ENCODE measurements around the gene CDH13.

Gene CDH13

GRCh38 chr16:83723244-83723643 is 1096.5 kb downstream of the CDH13 start:
- DNase-seq (ENCODE audit: low read depth): no peak

GRCh38 chr16:83723901-83724300 is 1097.1 kb downstream of the CDH13 start:
- DNase-seq (ENCODE audit: low read depth): no peak

GRCh38 chr16:83724585-83724984 is 1097.8 kb downstream of the CDH13 start:
- DNase-seq (ENCODE audit: low read depth): no peak

DNA sequence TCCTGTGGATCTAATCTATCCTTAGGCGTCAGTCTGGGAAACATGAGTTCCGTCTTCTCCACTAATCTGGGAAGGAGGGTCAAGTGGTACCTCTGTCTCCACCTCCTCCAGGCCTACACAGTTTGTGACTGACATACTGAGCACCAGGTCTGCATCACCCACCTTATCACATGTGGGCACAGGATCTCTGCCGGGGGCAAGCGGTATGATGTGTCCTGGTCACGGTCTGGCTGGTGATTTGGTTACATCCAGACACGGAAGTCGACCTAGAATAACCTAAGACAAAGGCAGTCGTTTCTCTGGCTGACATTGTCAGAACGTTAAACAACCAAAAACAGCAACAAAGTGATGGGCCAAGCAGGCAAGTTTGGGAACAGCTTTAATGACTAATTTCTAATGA is 1098.5 kb downstream of the CDH13 start:
- DNase-seq (ENCODE audit: low read depth): no peak

GRCh38 chr16:83727018-83727417 is 1100.2 kb downstream of the CDH13 start:
- DNase-seq (ENCODE audit: low read depth): no peak

- no peak for DNase-seq (ENCODE audit: low read depth)
These were observed 1101.1 kb downstream of the CDH13 start for GRCh38 chr16:83727751-83728352.

DNA sequence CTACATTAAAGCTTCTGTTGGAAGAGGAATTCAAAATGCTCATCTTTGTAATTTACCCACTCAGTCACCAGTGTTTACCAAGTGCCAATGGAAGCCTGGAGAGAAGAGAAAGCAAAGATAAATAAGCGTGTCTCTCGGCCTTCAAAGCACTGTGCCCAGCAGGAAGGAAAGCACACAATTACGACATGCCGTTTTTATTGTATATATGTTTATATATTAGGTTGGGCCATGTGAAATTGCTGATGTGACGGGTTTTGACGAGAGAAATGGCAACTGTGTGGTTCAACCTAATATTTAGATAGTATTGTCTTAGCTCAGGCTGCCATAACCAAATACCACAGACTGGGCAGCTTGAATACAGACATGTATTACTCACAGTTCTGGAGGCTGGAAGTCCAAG is 1101.7 kb downstream of the CDH13 start:
- DNase-seq (ENCODE audit: low read depth): no peak

- DNase-seq (ENCODE audit: low read depth): no peak
These were observed 1104.0 kb downstream of the CDH13 start for GRCh38 chr16:83730812-83731211.

DNA sequence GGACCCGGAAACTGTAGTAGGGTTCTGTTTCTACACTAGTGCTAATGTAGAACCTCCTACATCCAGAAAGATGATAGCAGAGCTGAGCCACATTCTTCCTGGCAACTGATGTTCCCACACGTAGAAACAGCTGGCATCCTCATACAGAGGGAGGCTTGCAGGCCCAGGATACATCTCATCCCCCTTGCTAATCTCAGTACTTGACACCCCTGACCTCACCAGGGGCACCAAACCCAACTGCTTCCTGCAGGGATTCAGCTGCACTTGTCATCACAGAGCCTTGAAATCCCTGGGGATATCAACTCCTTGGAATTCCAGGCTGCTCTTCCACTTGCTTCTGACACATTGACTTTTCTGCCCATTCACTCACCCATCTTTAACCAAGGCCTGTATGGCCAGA is 1105.8 kb downstream of the CDH13 start:
- no peak for DNase-seq (ENCODE audit: low read depth)

DNA sequence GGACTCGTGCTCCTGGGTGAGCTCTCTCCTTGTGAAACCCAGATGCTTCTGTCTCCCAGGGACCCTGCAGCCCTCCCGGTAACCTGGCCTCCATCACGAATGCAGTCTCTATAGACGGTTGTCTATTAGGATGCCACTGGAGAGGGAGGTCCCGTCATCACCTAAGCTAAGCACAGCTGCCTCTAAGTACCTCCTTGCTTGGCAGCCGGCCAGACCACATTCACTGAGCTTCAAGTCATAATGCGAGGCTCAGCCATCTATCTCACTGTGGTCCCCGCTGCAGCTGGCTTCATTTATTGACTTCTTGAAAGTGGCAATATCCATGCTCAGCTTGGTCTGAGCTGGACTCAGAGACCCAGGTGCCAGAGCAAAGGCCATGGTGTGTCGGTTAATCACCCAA is 1106.5 kb downstream of the CDH13 start:
- no peak for DNase-seq (ENCODE audit: low read depth)

GRCh38 chr16:83734136-83734535 is 1107.4 kb downstream of the CDH13 start:
- DNase-seq (ENCODE audit: low read depth): no peak

DNA sequence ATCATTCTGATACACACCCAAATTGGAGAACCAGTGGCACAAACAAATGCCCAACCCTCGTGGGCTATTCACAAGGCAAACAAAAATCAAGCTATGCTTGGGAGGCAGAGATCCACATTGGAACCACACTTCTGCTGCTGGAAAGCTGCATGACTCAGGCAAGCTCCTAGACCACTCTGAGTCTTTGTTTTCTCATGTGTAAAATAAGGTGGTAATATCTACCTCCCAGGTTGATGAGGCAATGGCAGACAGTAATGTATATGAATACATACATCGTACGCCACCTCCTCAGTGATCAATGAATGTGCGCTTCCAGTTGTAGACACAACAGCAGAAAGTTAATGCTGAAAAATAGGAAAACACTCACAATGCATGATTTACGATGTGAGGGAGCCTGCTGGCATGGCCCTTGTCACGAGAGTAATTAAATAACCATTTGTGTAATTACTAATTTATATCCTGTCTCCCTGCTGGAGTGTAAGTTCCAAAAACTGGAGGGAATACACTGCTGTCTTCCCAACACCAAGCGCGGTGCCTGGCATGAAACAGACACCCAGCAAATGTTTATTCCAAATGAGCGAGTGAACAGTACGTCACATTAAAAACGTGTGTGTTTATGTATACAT is 1111.1 kb downstream of the CDH13 start:
- DNase-seq (ENCODE audit: low read depth): no peak

DNA sequence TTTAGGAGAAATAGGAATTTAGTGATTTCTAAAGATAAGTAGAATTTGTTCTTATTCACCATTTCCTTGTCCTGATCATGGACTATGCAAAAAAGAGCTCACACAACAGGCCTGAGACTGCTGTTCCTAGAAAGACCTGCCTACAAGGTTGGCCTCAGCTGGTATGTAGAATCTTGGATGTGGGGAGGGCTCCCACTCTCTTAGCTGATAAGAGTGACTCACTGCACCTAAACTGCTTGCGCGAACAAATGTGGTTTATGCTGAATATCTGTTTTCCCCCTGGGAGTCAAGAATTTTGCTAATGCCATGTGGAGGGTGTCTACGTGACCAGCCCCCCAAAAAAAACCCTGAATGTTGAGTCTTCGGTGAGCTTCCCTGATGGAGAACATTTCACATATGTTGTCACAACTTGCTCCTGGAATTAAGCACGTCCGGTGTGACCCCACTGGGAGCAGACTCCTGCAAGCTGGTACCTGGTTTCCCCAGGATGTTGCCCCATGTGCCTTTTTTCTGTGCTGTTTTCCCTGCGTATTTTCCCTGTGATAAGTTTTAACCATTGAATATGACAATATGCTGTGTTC is 1112.2 kb downstream of the CDH13 start:
- no peak for DNase-seq (ENCODE audit: low read depth)

DNA sequence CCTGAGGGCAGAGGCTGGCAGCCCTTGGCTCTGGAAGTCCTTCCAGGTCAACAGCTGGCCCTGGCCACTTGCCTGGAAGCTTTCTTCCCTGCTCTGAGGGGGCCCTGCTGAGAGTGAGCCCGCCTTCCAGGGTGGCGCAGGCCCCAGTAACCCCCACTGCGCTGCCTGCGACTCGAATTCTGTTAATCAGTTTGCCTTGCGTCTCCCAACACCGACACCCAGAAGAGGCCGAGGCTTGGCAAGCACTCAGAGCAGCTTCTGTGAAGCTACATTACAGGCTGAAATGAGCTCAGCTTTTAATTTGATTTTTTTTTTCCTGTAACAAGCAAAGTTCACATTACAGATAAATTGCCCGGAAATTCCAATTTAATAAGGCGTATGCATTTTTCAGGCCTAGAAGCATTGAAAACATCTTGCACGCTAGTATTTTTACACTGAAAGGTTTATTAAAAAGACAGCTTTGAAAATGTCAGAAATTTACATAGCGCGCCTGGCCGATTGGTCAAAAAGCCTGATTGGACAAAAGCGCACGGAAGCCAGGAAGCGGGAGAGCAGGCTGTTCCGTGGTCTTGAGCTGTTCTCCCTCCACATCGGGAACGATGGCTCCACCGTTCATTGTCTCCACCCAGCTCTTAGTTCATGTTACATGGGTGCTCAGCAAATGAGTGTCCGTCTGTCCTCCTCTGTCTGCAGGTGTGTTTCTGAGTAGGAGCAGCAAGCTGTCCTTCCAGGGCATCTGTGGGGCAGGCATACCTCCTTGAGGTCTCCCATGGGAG is 1115.5 kb downstream of the CDH13 start:
- DNase-seq (ENCODE audit: low read depth): no peak

GRCh38 chr16:83743241-83743640 is 1116.5 kb downstream of the CDH13 start:
- no peak for DNase-seq (ENCODE audit: low read depth)

- no peak for DNase-seq (ENCODE audit: low read depth)
These were observed 1117.0 kb downstream of the CDH13 start for GRCh38 chr16:83743720-83744119.

DNA sequence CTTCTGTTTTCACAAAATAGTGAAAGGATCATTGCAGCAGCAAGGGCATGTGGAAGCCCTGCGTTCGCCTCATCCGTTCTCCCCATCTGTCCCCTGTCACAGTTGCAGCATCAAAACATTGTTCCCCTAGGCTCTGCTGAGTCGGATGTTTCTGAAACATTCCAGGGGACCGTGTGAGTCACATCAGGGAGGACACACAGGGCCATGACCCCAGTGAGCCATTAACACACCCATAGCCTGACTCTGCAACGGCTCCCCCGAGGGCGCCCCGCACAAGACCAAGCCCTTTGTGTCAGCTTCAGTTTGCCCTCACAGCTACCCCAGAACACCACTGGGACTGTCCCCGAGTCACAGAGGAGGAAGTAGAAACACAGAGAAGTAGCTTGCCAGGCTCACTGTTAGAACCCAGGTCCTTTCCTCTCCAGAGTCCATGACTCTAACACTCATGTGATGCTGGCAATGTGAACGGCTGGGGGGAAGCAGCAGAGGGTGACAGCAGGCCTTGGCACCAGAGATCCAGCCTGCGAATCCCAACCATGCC is 1117.7 kb downstream of the CDH13 start:
- DNase-seq (ENCODE audit: low read depth): no peak

DNA sequence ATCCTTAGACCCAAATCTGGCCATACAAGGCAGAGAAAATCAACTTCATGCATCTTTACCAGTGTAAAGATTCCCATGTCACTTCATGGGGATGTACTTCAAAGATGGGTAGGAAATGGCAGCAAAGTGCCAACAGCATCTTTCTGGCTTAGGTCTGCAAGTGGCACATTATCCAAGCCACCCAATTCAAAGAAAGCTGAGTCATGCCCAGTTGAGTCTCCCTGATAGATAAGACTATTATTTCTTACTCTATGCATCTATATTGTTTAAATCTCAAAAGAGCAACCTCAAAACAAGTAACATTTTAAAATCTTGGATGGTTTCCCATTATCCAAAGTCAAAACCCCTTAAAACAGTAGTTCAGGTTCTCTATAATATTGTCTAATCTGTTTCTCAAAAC is 1119.8 kb downstream of the CDH13 start:
- no peak for DNase-seq (ENCODE audit: low read depth)

DNA sequence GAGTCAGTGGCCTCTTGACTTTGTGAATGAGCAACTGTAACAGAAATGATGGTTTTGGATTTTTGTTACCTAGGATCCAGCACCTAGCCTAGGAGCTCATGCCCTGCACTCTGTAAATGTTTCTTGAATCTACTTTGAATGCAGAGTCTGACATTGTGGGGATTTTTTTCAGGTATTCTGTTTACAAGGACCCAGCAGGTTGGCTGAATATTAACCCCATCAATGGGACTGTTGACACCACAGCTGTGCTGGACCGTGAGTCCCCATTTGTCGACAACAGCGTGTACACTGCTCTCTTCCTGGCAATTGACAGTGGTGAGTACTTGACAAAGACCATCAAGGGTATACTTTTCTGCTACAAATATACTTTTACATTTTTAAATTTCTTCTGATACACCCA is 1121.2 kb downstream of the CDH13 start:
- no peak for DNase-seq (ENCODE audit: low read depth)

- no peak for DNase-seq (ENCODE audit: low read depth)
These were observed 1128.6 kb downstream of the CDH13 start for GRCh38 chr16:83755391-83755790.

DNA sequence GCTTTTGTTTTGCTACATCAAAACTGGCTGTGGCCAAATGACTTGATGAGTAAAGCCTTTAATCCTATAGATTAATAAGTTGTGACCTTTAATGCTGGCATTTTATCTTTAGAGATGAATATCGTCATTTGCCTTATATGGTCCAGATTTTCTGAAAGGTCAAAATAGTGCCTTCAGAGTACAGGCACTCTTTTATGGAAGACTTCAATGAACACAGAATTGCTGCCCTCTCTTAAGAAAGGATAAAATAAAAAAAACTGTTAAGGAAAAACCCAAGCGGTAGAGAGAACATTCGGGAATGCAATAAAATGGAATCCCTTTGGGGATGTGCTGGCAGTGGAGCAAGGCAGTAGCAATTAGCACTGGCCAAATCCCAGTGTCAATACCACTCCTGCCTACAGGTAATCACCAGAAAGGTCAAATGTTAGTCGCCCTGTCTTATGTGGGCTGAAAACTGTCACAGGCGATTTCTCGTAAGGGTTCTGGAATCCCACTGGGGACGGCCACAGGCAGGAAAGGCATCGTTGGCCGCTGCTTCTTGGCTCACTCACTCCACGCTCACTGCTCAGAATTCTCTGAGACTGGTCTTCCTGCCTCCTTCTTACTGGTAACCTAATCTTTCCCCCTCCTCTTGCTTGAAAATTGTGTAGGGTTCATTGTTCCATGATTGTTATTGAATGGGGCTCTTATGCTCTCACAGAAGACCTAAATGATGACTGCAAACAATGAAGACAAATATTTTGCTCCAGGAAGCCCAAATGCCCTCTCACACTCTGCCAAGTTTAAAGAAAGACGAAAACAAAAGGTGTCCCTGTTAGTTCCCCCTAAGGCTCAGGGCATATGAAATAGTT is 1135.6 kb downstream of the CDH13 start:
- DNase-seq (ENCODE audit: low read depth): no peak

DNA sequence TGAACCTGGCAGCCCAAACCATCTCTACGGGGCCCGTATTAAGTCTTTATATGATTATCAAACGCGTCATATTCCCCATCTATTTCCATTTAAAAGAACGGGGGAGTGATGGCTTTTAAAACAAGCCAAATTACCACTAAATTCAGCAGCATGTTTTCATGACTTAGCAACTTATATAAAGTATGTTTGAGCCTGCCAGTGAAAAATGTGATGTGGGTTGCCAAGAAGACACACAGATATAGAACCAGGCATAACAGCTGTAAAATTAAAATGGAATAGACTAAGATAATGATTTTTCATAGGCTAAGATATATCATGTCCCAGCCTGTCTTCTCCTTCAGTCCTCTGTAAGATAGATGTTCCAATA is 1136.2 kb downstream of the CDH13 start:
- no peak for DNase-seq (ENCODE audit: low read depth)

Measured in activated T-cell treated with anti-CD3 and anti-CD28 coated beads for 24 hours (primary cell).